ENCODE measurements around the gene TGM5. TPM values are rescaled to one million over a fixed set of nuclear protein-coding genes. Genes with fewer than 3 reads are reported as not detected.

TGM5 gene
- total RNA-seq, 1 donor from 2014 or later = not detected

DNA sequence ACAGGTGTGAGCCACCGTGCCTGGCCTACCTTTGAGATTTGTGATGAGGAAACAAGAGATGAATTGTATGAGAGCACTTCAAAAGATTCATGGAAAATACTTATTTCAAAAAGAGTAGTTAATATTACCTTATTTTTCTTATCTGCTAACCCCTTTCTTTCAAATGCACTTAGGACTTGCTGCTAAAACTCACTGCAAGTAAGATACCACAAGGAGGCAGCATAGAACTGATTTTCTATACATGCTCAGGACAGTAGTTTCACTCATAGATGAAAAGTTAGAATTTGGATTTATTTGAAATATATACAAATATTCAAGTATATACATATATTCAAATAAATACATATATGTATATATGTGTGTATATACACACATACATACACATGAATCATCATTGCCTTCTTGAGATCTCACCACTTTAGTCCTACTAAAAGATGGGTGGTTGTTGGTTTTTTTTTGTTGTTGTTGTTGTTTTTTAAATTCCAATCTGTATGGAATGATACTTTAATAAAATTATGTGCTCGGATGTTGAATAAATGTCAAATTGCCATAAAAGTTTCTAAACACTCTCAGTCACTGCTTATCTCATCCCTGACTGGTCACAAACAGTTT, 79.1 kb downstream of the TGM5 start:
- H3K27ac Mint-ChIP-seq (ENCODE audit: unreplicated experiment) = no peak overlapping the region
- peaks cover 4% of the 10 kb centered on the region for H3K9me3 Mint-ChIP-seq (ENCODE audit: unreplicated experiment)
- H3K4me1 Mint-ChIP-seq (ENCODE audit: low read depth, unreplicated experiment) = peaks cover 2% of the 10 kb centered on the region
- DNase-seq = no peak
- no peaks in the 10 kb centered on the region for H3K36me3 Mint-ChIP-seq (ENCODE audit: unreplicated experiment)
- H3K4me3 Mint-ChIP-seq (ENCODE audit: unreplicated experiment) = peak overlapping the region; percentile 30
- TF ChIP-seq, protein P1, sequence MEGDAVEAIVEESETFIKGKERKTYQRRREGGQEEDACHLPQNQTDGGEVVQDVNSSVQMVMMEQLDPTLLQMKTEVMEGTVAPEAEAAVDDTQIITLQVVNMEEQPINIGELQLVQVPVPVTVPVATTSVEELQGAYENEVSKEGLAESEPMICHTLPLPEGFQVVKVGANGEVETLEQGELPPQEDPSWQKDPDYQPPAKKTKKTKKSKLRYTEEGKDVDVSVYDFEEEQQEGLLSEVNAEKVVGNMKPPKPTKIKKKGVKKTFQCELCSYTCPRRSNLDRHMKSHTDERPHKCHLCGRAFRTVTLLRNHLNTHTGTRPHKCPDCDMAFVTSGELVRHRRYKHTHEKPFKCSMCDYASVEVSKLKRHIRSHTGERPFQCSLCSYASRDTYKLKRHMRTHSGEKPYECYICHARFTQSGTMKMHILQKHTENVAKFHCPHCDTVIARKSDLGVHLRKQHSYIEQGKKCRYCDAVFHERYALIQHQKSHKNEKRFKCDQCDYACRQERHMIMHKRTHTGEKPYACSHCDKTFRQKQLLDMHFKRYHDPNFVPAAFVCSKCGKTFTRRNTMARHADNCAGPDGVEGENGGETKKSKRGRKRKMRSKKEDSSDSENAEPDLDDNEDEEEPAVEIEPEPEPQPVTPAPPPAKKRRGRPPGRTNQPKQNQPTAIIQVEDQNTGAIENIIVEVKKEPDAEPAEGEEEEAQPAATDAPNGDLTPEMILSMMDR (IDR thresholded peaks at IDR 0.05; ENCODE audit: partially characterized antibody, unreplicated experiment) = peak; percentile 29
- H3K27me3 Mint-ChIP-seq (ENCODE audit: unreplicated experiment) = peaks cover 4% of the 10 kb centered on the region

DNA sequence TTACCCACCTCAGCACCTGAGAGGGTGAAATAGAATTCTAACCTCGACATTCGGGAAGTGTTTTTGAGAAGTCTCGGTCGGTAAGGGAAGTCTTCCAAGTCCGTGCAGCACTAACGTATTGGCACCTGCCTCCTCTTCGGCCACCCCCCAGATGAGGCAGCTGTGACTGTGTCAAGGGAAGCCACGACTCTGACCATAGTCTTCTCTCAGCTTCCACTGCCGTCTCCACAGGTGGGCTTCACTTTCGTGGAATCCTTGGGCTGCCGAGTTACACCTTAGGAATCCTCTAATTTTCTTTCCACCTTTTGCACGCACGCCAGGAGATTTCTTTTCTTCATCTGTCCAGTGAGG, 80.8 kb downstream of the TGM5 start:
- peak overlapping the region; percentile 98 for H3K4me3 Mint-ChIP-seq (ENCODE audit: unreplicated experiment)
- H3K27ac Mint-ChIP-seq (ENCODE audit: unreplicated experiment) = peak overlapping the region; percentile 90
- peaks cover 2% of the 10 kb centered on the region for H3K4me1 Mint-ChIP-seq (ENCODE audit: low read depth, unreplicated experiment)
- H3K9me3 Mint-ChIP-seq (ENCODE audit: unreplicated experiment) = peaks cover 4% of the 10 kb centered on the region
- H3K36me3 Mint-ChIP-seq (ENCODE audit: unreplicated experiment) = no peaks in the 10 kb centered on the region
- TF ChIP-seq, protein P1 (IDR thresholded peaks at IDR 0.05; ENCODE audit: partially characterized antibody, unreplicated experiment) = peak; percentile 23
- no peak for DNase-seq
- peaks cover 4% of the 10 kb centered on the region for H3K27me3 Mint-ChIP-seq (ENCODE audit: unreplicated experiment)

DNA sequence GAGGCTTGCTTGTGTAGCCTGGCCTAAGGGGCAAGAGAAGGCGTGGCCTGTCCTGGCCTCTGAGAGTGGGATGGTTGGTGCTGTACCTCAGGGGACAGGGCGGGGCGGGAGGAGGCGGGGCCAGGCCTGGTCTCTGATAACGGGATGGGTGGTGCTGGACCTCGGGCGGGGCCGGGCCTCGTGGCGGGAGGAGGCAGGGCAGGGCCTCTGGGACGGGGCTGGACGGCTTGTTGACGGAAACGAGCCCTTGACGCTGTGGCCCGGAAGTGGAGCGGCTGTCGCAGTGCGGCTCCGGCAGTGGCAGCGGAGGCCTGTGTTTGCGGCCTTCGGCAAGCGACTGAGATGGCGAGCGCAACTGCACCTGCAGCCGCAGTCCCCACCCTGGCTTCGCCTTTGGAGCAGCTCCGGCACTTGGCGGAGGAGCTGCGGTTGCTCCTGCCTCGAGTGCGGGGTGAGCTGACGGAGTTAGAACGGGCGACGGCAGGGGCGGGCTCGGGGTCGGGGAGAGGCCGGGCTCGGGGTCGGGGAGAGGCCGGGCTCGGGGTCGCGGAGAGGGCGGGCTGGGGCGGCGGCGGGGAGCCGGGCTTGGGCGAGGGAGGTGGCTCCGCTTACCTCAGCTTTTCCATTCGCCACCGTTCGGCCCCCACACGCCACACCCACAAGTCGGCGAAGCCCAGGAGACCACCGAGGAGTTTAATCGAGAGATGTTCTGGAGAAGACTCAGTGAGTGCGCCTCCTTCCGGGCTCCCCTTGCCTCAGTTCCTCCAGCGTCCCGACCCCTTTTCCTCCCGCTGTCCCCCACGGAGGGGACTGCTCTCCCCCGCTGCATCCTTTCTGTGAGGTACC, 81.3 kb downstream of the TGM5 start, which contains the start of gene CCNDBP1:
Gene CCNDBP1 (plus strand): TSS at position 247 of the 846 bp plus-strand sequence. CDS start 96 bp downstream, at position 343.
- peak within 1 kb of the TSS; percentile 90 for H3K27ac Mint-ChIP-seq (ENCODE audit: unreplicated experiment)
- DNase-seq = peak; percentile 99
- H3K27me3 Mint-ChIP-seq (ENCODE audit: unreplicated experiment) = peaks cover 4% of the 10 kb centered on the region
- H3K4me3 Mint-ChIP-seq (ENCODE audit: unreplicated experiment) = peak within 1 kb of the TSS; percentile 98
- H3K36me3 Mint-ChIP-seq (ENCODE audit: unreplicated experiment) = no peaks in the 10 kb centered on the region
- H3K4me1 Mint-ChIP-seq (ENCODE audit: low read depth, unreplicated experiment) = peaks cover 2% of the 10 kb centered on the region
- TF ChIP-seq, protein P1 (IDR thresholded peaks at IDR 0.05; ENCODE audit: partially characterized antibody, unreplicated experiment) = peak; percentile 63
- H3K9me3 Mint-ChIP-seq (ENCODE audit: unreplicated experiment) = peaks cover 4% of the 10 kb centered on the region

DNA sequence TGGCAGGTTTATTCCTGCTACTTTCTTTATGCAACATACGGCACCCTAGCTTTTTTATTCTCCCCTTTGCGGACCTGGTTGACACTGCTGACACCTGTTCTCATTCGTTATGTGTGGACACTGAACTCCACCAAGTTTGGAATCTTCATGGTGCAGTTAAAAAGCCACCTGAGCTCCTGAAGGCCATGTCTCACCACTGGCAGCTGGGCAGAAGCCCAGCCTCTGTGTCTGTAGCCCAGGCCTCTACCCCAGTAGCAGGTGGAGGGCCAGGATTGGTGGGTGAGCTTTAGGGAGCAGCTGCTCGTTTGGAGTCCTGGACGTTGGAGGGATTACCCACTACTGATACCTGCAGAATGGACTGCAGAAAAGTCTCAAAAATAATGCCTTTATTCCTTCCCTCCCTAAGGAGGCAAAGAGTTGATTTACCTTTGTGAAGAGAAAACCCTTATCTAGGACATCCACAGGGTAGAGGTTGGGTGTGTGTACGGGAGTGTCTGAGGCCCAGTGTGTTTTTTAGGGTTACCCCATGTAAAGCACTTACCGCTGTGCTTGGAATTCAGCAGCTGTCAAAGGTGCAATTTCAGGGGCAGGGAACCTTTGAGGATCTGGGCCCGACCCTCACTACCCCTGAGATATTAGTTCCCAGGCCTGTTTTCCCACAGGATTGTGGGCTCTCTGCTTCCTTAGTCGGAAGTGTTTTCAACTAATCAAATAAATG, 82.2 kb downstream of the TGM5 start:
- peak overlapping the region; percentile 79 for H3K27ac Mint-ChIP-seq (ENCODE audit: unreplicated experiment)
- peaks cover 4% of the 10 kb centered on the region for H3K27me3 Mint-ChIP-seq (ENCODE audit: unreplicated experiment)
- H3K36me3 Mint-ChIP-seq (ENCODE audit: unreplicated experiment) = no peaks in the 10 kb centered on the region
- no peak for DNase-seq
- peaks cover 4% of the 10 kb centered on the region for H3K9me3 Mint-ChIP-seq (ENCODE audit: unreplicated experiment)
- peaks cover 2% of the 10 kb centered on the region for H3K4me1 Mint-ChIP-seq (ENCODE audit: low read depth, unreplicated experiment)
- peak overlapping the region; percentile 81 for H3K4me3 Mint-ChIP-seq (ENCODE audit: unreplicated experiment)
- TF ChIP-seq, protein P1 (IDR thresholded peaks at IDR 0.05; ENCODE audit: partially characterized antibody, unreplicated experiment) = no peak
